Mesothelial cell of epicardium (in vitro differentiated cells): ENCODE data around the gene NAA10. TPM values are rescaled to one million over a fixed set of nuclear protein-coding genes. Genes with fewer than 3 reads are reported as not detected.

Experiments used
- DNase-seq, 2 experiments: peaks; one replicate each; pipeline ENCODE4 v3.0.0; 2021; ENCODE audit warnings: low spot score in 2 of 2; ENCODE audit not compliant: unreplicated experiment in 2 of 2
- H3K27ac Mint-ChIP-seq: 2 replicates; pipeline ENCODE4 v1.8.0; 2021; ENCODE audit warnings: mixed read lengths
- H3K27me3 Mint-ChIP-seq: 2 replicates; pipeline ENCODE4 v1.8.0; 2021; ENCODE audit warnings: low read depth, mixed read lengths
- H3K36me3 Mint-ChIP-seq: 2 replicates; pipeline ENCODE4 v1.8.0; 2021; ENCODE audit warnings: mixed read lengths
- H3K4me1 Mint-ChIP-seq: 2 replicates; pipeline ENCODE4 v1.8.0; 2021; ENCODE audit warnings: mixed read lengths
- H3K4me3 Mint-ChIP-seq: 2 replicates; pipeline ENCODE4 v1.8.0; 2021; ENCODE audit warnings: mild to moderate bottlenecking, moderate library complexity, mixed read lengths
- H3K9me3 Mint-ChIP-seq: 2 replicates; pipeline ENCODE4 v1.8.0; 2021; ENCODE audit warnings: mixed read lengths
- total RNA-seq: library from RNA; stranded (reverse); gene quantifications from 3 replicates; pipeline ENCODE4 v1.2.1, GENCODE V29; 2021
- TF ChIP-seq, protein P1 (sequence below): fragments of 200-600 bp; sonication (generic); IDR thresholded peaks from one replicate; pipeline ENCODE4 v1.5.0; 2021; ENCODE audit warnings: antibody characterized with exemption; ENCODE audit not compliant: unreplicated experiment

The NAA10 gene
- total RNA-seq, 1 donor from 2014 or later: 76.8 TPM

DNA sequence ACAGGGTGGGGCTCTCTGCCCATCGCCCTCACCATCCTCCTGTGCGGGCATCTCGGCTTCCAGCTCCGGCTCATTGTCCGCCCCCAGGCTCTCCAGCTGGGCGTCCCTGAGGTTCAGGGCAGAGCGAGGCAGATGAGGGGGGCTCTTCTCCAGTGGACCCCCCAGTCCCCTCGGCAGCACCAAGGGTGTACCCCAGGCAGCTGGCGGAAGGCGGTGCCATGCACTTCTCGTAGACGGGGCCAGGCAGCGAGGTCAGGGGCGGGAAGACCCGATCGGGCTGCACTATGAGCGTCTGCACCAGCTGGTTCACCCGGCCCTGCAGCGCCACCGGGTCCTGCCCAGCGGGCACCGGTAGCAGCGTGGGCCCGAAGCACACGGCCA lies 24.9 kb downstream of the NAA10 start:
- no peak overlapping the region for H3K4me3 Mint-ChIP-seq
- H3K27me3 Mint-ChIP-seq: no peaks in the 10 kb centered on the region
- H3K27ac Mint-ChIP-seq: no peak overlapping the region
- TF ChIP-seq, protein P1, sequence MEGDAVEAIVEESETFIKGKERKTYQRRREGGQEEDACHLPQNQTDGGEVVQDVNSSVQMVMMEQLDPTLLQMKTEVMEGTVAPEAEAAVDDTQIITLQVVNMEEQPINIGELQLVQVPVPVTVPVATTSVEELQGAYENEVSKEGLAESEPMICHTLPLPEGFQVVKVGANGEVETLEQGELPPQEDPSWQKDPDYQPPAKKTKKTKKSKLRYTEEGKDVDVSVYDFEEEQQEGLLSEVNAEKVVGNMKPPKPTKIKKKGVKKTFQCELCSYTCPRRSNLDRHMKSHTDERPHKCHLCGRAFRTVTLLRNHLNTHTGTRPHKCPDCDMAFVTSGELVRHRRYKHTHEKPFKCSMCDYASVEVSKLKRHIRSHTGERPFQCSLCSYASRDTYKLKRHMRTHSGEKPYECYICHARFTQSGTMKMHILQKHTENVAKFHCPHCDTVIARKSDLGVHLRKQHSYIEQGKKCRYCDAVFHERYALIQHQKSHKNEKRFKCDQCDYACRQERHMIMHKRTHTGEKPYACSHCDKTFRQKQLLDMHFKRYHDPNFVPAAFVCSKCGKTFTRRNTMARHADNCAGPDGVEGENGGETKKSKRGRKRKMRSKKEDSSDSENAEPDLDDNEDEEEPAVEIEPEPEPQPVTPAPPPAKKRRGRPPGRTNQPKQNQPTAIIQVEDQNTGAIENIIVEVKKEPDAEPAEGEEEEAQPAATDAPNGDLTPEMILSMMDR: no peak
- H3K4me1 Mint-ChIP-seq: no peaks in the 10 kb centered on the region
- H3K9me3 Mint-ChIP-seq: no peaks in the 10 kb centered on the region
- peaks cover 3% of the 10 kb centered on the region for H3K36me3 Mint-ChIP-seq
- no peak for DNase-seq

GRCh38 chrX:153909024-153909979 lies 25.5 kb downstream of the NAA10 start:
- H3K4me3 Mint-ChIP-seq: no peak overlapping the region
- H3K4me1 Mint-ChIP-seq: peaks cover 2% of the 10 kb centered on the region
- no peak overlapping the region for H3K27ac Mint-ChIP-seq
- DNase-seq: peak in 1 of 2 experiments; percentile 20
- H3K27me3 Mint-ChIP-seq: no peaks in the 10 kb centered on the region
- no peaks in the 10 kb centered on the region for H3K9me3 Mint-ChIP-seq
- TF ChIP-seq, protein P1: no peak
- peaks cover 3% of the 10 kb centered on the region for H3K36me3 Mint-ChIP-seq

DNA sequence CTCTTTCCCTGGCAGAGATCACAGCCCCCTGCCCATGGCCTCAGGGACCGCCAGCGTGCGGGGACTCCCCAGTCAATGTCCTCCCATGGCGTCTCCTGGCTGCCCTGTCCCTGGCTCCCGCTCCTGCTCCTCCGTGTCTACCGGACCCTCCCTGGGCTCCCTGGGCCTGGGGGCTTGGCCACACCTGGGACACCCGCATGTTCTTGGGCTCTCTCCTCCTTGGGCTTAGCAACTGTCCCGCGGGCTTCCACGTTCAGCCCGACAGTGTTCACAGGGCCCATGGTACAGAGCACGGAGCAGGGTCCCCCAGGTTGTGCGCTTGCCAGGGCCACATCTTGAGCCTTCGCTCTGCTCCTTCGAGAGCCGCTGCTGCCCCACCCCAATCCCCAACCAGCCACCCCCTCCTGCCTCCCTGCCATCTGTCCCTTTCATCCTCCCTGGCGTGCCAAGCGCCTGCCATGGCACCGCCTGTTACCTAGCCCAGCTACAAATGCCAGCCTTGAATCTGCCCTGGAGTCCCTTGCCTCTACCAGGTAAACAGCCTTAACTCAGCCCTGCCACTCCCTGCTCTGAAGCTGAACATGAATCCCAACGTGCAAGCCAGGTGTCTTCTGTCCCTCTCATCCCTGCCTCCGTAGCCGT lies 26.5 kb downstream of the NAA10 start:
- TF ChIP-seq, protein P1: no peak
- peaks cover 8% of the 10 kb centered on the region for H3K4me1 Mint-ChIP-seq

GRCh38 chrX:153907456-153907855 lies 27.4 kb downstream of the NAA10 start:
- no peaks in the 10 kb centered on the region for H3K27me3 Mint-ChIP-seq

More for the DNA sequence above, 26.5 kb downstream of the NAA10 start:
- Mint-ChIP-seq H3K27ac (no peak overlapping the region), H3K9me3 (peaks cover 1% of the 10 kb centered on the region), H3K4me3 (no peak overlapping the region), H3K36me3 (peaks cover 3% of the 10 kb centered on the region), H3K27me3 (no peaks in the 10 kb centered on the region)
- DNase-seq: no peak

DNA sequence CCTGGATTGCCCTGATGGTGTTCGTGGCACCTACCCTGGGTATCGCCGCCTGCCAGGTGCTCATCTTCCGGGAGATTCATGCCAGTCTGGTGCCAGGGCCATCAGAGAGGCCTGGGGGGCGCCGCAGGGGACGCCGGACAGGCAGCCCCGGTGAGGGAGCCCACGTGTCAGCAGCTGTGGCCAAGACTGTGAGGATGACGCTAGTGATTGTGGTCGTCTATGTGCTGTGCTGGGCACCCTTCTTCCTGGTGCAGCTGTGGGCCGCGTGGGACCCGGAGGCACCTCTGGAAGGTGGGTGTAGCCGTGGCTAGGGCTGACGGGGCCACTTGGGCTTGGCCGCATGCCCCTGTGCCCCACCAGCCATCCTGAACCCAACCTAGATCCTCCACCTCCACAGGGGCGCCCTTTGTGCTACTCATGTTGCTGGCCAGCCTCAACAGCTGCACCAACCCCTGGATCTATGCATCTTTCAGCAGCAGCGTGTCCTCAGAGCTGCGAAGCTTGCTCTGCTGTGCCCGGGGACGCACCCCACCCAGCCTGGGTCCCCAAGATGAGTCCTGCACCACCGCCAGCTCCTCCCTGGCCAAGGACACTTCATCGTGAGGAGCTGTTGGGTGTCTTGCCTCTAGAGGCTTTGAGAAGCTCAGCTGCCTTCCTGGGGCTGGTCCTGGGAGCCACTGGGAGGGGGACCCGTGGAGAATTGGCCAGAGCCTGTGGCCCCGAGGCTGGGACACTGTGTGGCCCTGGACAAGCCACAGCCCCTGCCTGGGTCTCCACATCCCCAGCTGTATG lies 28.5 kb downstream of the NAA10 start:
- H3K36me3 Mint-ChIP-seq: no peaks in the 10 kb centered on the region
- no peaks in the 10 kb centered on the region for H3K27me3 Mint-ChIP-seq
- no peak for DNase-seq
- H3K27ac Mint-ChIP-seq: no peak overlapping the region
- no peak overlapping the region for H3K4me3 Mint-ChIP-seq
- H3K9me3 Mint-ChIP-seq: peaks cover 5% of the 10 kb centered on the region
- TF ChIP-seq, protein P1: no peak
- H3K4me1 Mint-ChIP-seq: peaks cover 18% of the 10 kb centered on the region

More at GRCh38 chrX:153907456-153907855, 27.4 kb downstream of the NAA10 start:
- peaks cover 3% of the 10 kb centered on the region for H3K36me3 Mint-ChIP-seq
- DNase-seq: no peak
- no peak overlapping the region for H3K27ac Mint-ChIP-seq
- no peak overlapping the region for H3K4me3 Mint-ChIP-seq
- TF ChIP-seq, protein P1: no peak
- H3K9me3 Mint-ChIP-seq: peaks cover 5% of the 10 kb centered on the region
- H3K4me1 Mint-ChIP-seq: peaks cover 10% of the 10 kb centered on the region
